CD4-positive, alpha-beta T cell (primary cell): Measurements from ENCODE around the gene ZSWIM5. TPM values are rescaled to one million over a fixed set of nuclear protein-coding genes. Genes with fewer than 3 reads are reported as not detected.
A peak's percentile ranks its signal among the peaks of the same experiment; 100 is the strongest.
"Not testable (repeated sequence)": the region's sequence is repeated elsewhere in the genome, so short reads cannot be mapped to it uniquely, and the experiment has no call there.

Experiments
- ATAC-seq: fragments of 200-7000 bp; cut with Tn5 transposase; one replicate; pipeline ENCODE4 v1.10.0; 2022; ENCODE audit warnings: mild to moderate bottlenecking; ENCODE audit not compliant: poor library complexity
- CTCF ChIA-PET: fragments of 350-600 bp; sonication (Branson Sonifier 250); formaldehyde crosslinking; loops from one replicate; lab custom pipeline; 2021; ENCODE audit warnings: antibody characterized with exemption, inconsistent platforms; lab: Charles Lee
- POLR2A ChIA-PET: fragments of 350-600 bp; sonication (Branson Sonifier 250); formaldehyde crosslinking; loops from one replicate; lab custom pipeline; 2021; ENCODE audit warnings: antibody characterized with exemption, inconsistent platforms; lab: Charles Lee
- DNase-seq, 14 experiments: peaks; one replicate each; pipeline ENCODE4 v3.0.0-alpha.2; 2013 to 2020; ENCODE audit warnings: mixed read lengths in 2 of 14
- H3K27ac ChIP-seq, 2 donors: one replicate each; pipeline versions ENCODE4 v1.5.1 to v1.7.0; 2013; ENCODE audit warnings: low read length in 2 of 2, low read depth in 1 of 2, mild to moderate bottlenecking in 1 of 2
- H3K27me3 ChIP-seq, 2 experiments: 1 replicate in 1 of 2; 2 replicates in 1 of 2; pipeline versions ENCODE4 v1.6.1 to v1.7.0; 2013; ENCODE audit warnings: low read length in 2 of 2, control low read depth in 1 of 2, mild to moderate bottlenecking in 1 of 2, moderate library complexity in 1 of 2; ENCODE audit not compliant: insufficient read depth in 2 of 2, control insufficient read depth in 1 of 2
- H3K36me3 ChIP-seq: one replicate; pipeline ENCODE4 v1.6.1; 2013; ENCODE audit warnings: low read length, control low read depth; ENCODE audit not compliant: insufficient read depth
- H3K4me1 ChIP-seq: one replicate; pipeline ENCODE4 v1.6.1; 2013; ENCODE audit warnings: low read length, control low read depth; ENCODE audit not compliant: insufficient read depth
- H3K4me3 ChIP-seq: one replicate; pipeline ENCODE4 v1.5.1; 2013; ENCODE audit warnings: mild to moderate bottlenecking, low read length, moderate library complexity
- H3K9me3 ChIP-seq, 2 experiments: 1 replicate in 1 of 2; 2 replicates in 1 of 2; pipeline versions ENCODE4 v1.6.1 to v1.7.0; 2013; ENCODE audit warnings: low read length in 2 of 2, mild to moderate bottlenecking in 2 of 2, control low read depth in 1 of 2, moderate library complexity in 1 of 2; ENCODE audit not compliant: control insufficient read depth in 1 of 2, insufficient read depth in 1 of 2
- H3K27ac Mint-ChIP-seq: one replicate; pipeline ENCODE4 v1.8.0; 2020; ENCODE audit warnings: mixed read lengths
- H3K27me3 Mint-ChIP-seq: one replicate; pipeline ENCODE4 v1.8.0; 2021; ENCODE audit warnings: mixed read lengths
- H3K36me3 Mint-ChIP-seq: one replicate; pipeline ENCODE4 v1.8.0; 2021; ENCODE audit warnings: low read depth, mixed read lengths
- H3K4me1 Mint-ChIP-seq: one replicate; pipeline ENCODE4 v1.8.0; 2021; ENCODE audit warnings: low read depth, mixed read lengths
- H3K4me3 Mint-ChIP-seq: one replicate; pipeline ENCODE4 v1.8.0; 2020; ENCODE audit warnings: mild to moderate bottlenecking, mixed read lengths
- H3K9me3 Mint-ChIP-seq: one replicate; pipeline ENCODE4 v1.8.0; 2020; ENCODE audit warnings: mixed read lengths
- CTCF ChIP-seq: fragments of 200-600 bp; IDR thresholded peaks from one replicate; pipeline ENCODE4 v1.8.0; 2022; ENCODE audit warnings: antibody characterized with exemption, mild to moderate bottlenecking
- intact Hi-C, 2 experiments: fragments of 100-400 bp; cut with DNase I in 1 of 2; cut with micrococcal nuclease in 1 of 2; formaldehyde crosslinking; loops; one replicate each; pipeline versions ENCODE4 v1.15.1 to v1.9.0; 2023 to 2025; cut with DNase I, micrococcal nuclease
- total RNA-seq, 174 experiments: library from RNA in 2 of 174; stranded (reverse) in 2 of 174; gene quantifications; one replicate each; pipeline ENCODE4 v1.2.3 and lab custom pipeline; 2021 to 2026

The ZSWIM5 gene
- total RNA-seq, 2 experiments from 2014 or later: 0.91 to 1.1 TPM

- H3K4me3 ChIP-seq, CTCF ChIA-PET, H3K9me3 ChIP-seq, H3K9me3 Mint-ChIP-seq, intact Hi-C loops, POLR2A ChIA-PET, H3K4me1 ChIP-seq, H3K27ac ChIP-seq, ATAC-seq, H3K27me3 Mint-ChIP-seq, H3K27me3 ChIP-seq, H3K4me3 Mint-ChIP-seq, H3K36me3 ChIP-seq: not testable (repeated sequence)
- H3K4me1 Mint-ChIP-seq: peaks cover 16% of the 10 kb centered on the region
- DNase-seq: peak in 3 of 14 experiments; percentile 1 to 8 (median 2)
- peaks cover 16% of the 10 kb centered on the region for H3K36me3 Mint-ChIP-seq
- peak overlapping the region; percentile 35 for H3K27ac Mint-ChIP-seq
Measured at GRCh38 chr1:45163111-45163510, 43.3 kb downstream of the ZSWIM5 start.

GRCh38 chr1:45162041-45163035, 44.1 kb downstream of the ZSWIM5 start:
- H3K27ac ChIP-seq, CTCF ChIA-PET, H3K4me3 Mint-ChIP-seq, H3K36me3 ChIP-seq, H3K27ac Mint-ChIP-seq, H3K9me3 Mint-ChIP-seq, ATAC-seq, H3K9me3 ChIP-seq, H3K4me1 ChIP-seq, intact Hi-C loops, H3K4me3 ChIP-seq, H3K27me3 ChIP-seq, POLR2A ChIA-PET, H3K27me3 Mint-ChIP-seq: not testable (repeated sequence)
- Mint-ChIP-seq H3K36me3 (peaks cover 16% of the 10 kb centered on the region), H3K4me1 (peaks cover 16% of the 10 kb centered on the region)
- peak in 12 of 14 experiments; percentile 6 to 54 (median 26) for DNase-seq

- Mint-ChIP-seq H3K27ac (no peak overlapping the region), H3K27me3 (peaks cover 15% of the 10 kb centered on the region), H3K36me3 (no peaks in the 10 kb centered on the region), H3K9me3 (no peaks in the 10 kb centered on the region), H3K4me3 (no peak overlapping the region), H3K4me1 (no peaks in the 10 kb centered on the region)
- Histone ChIP-seq H3K9me3 (no peaks in the 10 kb centered on the region), H3K27ac (no peak overlapping the region), H3K27me3 (no peaks in the 10 kb centered on the region), H3K4me3 (no peak overlapping the region), H3K36me3 (no peaks in the 10 kb centered on the region), H3K4me1 (no peaks in the 10 kb centered on the region)
- ATAC-seq: no peak
- CTCF ChIA-PET: no interaction called here
- intact Hi-C loops: no loop called here
- TF ChIP-seq CTCF: no peak
- POLR2A ChIA-PET: no interaction called here
- no peak for DNase-seq
Measured at GRCh38 chr1:45155957-45156356, 50.4 kb downstream of the ZSWIM5 start.

GRCh38 chr1:45155423-45155822, 51.0 kb downstream of the ZSWIM5 start:
- Mint-ChIP-seq H3K27ac (no peak overlapping the region), H3K27me3 (peaks cover 14% of the 10 kb centered on the region), H3K4me1 (no peaks in the 10 kb centered on the region), H3K36me3 (no peaks in the 10 kb centered on the region), H3K9me3 (no peaks in the 10 kb centered on the region), H3K4me3 (no peak overlapping the region)
- H3K4me1 ChIP-seq: no peaks in the 10 kb centered on the region
- ChIA-PET CTCF (no interaction called here), POLR2A (no interaction called here)
- H3K36me3 ChIP-seq: no peaks in the 10 kb centered on the region
- intact Hi-C loops: no loop called here
- no peak overlapping the region for H3K4me3 ChIP-seq
- no peak overlapping the region for H3K27ac ChIP-seq
- TF ChIP-seq CTCF: no peak
- no peak for DNase-seq
- no peaks in the 10 kb centered on the region for H3K9me3 ChIP-seq
- no peak for ATAC-seq
- no peaks in the 10 kb centered on the region for H3K27me3 ChIP-seq
